Measurements from ENCODE around the gene VAV3.
"Not testable (repeated sequence)": the region's sequence is repeated elsewhere in the genome, so short reads cannot be mapped to it uniquely, and the experiment has no call there.

VAV3 gene

GRCh38 chr1:107965110-107965991 is at the start of gene VAV3:
TSS of gene VAV3 (minus strand) at chr1:107965180. CDS start at chr1:107964869, 311 bp downstream.
- Histone ChIP-seq H3K9ac (ENCODE audit: low read depth, low read length) (peak within 1 kb of the TSS; percentile 13), H3K4me3 (ENCODE audit: low read depth, low read length) (peak within 1 kb of the TSS; percentile 60), H3K4me1 (ENCODE audit: control insufficient read depth, insufficient read depth, low read length) (peaks cover 2% of the 10 kb centered on the region), H3K36me3 (ENCODE audit: control insufficient read depth, insufficient read depth, low read length) (no peaks in the 10 kb centered on the region), H3K27me3 (ENCODE audit: control insufficient read depth, insufficient read depth, low read length) (peaks cover 20% of the 10 kb centered on the region), H3K9me3 (ENCODE audit: control insufficient read depth, insufficient read depth, low read length) (no peaks in the 10 kb centered on the region)

GRCh38 chr1:108012553-108012952 is 47.6 kb upstream of the VAV3 start:
- H3K9me3 ChIP-seq (ENCODE audit: control insufficient read depth, insufficient read depth, low read length) = no peaks in the 10 kb centered on the region
- H3K36me3 ChIP-seq (ENCODE audit: control insufficient read depth, insufficient read depth, low read length) = no peaks in the 10 kb centered on the region
- H3K9ac ChIP-seq (ENCODE audit: low read depth, low read length) = no peak overlapping the region
- H3K27me3 ChIP-seq (ENCODE audit: control insufficient read depth, insufficient read depth, low read length) = no peaks in the 10 kb centered on the region
- H3K4me1 ChIP-seq (ENCODE audit: control insufficient read depth, insufficient read depth, low read length) = no peaks in the 10 kb centered on the region
- no peak overlapping the region for H3K4me3 ChIP-seq (ENCODE audit: low read depth, low read length)

GRCh38 chr1:108011295-108011694 is 46.3 kb upstream of the VAV3 start:
- no peaks in the 10 kb centered on the region for H3K36me3 ChIP-seq (ENCODE audit: control insufficient read depth, insufficient read depth, low read length)
- no peaks in the 10 kb centered on the region for H3K4me1 ChIP-seq (ENCODE audit: control insufficient read depth, insufficient read depth, low read length)
- no peak overlapping the region for H3K4me3 ChIP-seq (ENCODE audit: low read depth, low read length)
- H3K9ac ChIP-seq (ENCODE audit: low read depth, low read length) = no peak overlapping the region
- H3K27me3 ChIP-seq (ENCODE audit: control insufficient read depth, insufficient read depth, low read length) = no peaks in the 10 kb centered on the region
- H3K9me3 ChIP-seq (ENCODE audit: control insufficient read depth, insufficient read depth, low read length) = no peaks in the 10 kb centered on the region

GRCh38 chr1:108010581-108010980 is 45.6 kb upstream of the VAV3 start:
- H3K9ac ChIP-seq (ENCODE audit: low read depth, low read length) = no peak overlapping the region
- H3K4me3 ChIP-seq (ENCODE audit: low read depth, low read length) = no peak overlapping the region
- no peaks in the 10 kb centered on the region for H3K27me3 ChIP-seq (ENCODE audit: control insufficient read depth, insufficient read depth, low read length)
- no peaks in the 10 kb centered on the region for H3K4me1 ChIP-seq (ENCODE audit: control insufficient read depth, insufficient read depth, low read length)
- H3K36me3 ChIP-seq (ENCODE audit: control insufficient read depth, insufficient read depth, low read length) = no peaks in the 10 kb centered on the region
- no peaks in the 10 kb centered on the region for H3K9me3 ChIP-seq (ENCODE audit: control insufficient read depth, insufficient read depth, low read length)

DNA sequence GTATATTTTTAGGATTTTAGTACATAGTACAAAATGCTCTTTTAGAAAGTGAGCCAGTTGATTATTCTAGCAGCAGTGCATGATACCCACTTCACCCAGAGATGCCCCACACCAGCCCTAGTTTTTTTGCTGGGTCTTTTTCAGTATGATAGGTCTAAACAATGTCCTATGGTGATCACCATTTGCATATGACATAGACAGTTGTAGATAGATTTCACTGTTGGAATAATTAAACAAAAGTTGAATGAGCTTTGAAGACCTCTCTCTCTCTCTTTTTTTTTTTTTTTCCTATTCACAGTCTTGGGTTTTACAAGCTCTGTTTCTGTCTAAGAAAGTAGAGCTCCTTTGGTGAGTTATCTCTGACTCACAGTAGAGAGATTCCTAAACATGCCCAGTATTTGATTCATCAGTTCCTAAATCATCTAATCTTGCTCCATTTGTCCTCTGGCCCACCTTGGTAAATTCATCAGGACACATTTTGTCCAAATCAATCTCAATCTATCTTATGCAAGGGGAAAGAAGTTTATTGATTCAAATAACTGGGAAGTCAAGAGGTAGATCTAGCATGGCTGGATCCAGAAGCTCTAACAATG is 44.7 kb upstream of the VAV3 start:
- Histone ChIP-seq H3K4me1 (ENCODE audit: control insufficient read depth, insufficient read depth, low read length) (no peaks in the 10 kb centered on the region), H3K9ac (ENCODE audit: low read depth, low read length) (no peak overlapping the region), H3K4me3 (ENCODE audit: low read depth, low read length) (no peak overlapping the region), H3K27me3 (ENCODE audit: control insufficient read depth, insufficient read depth, low read length) (no peaks in the 10 kb centered on the region), H3K9me3 (ENCODE audit: control insufficient read depth, insufficient read depth, low read length) (no peaks in the 10 kb centered on the region), H3K36me3 (ENCODE audit: control insufficient read depth, insufficient read depth, low read length) (no peaks in the 10 kb centered on the region)

- Histone ChIP-seq H3K9ac (ENCODE audit: low read depth, low read length) (no peak overlapping the region), H3K9me3 (ENCODE audit: control insufficient read depth, insufficient read depth, low read length) (no peaks in the 10 kb centered on the region), H3K4me1 (ENCODE audit: control insufficient read depth, insufficient read depth, low read length) (no peaks in the 10 kb centered on the region), H3K27me3 (ENCODE audit: control insufficient read depth, insufficient read depth, low read length) (no peaks in the 10 kb centered on the region), H3K4me3 (ENCODE audit: low read depth, low read length) (no peak overlapping the region), H3K36me3 (ENCODE audit: control insufficient read depth, insufficient read depth, low read length) (no peaks in the 10 kb centered on the region)
These were observed 42.6 kb upstream of the VAV3 start for GRCh38 chr1:108007531-108007930.

DNA sequence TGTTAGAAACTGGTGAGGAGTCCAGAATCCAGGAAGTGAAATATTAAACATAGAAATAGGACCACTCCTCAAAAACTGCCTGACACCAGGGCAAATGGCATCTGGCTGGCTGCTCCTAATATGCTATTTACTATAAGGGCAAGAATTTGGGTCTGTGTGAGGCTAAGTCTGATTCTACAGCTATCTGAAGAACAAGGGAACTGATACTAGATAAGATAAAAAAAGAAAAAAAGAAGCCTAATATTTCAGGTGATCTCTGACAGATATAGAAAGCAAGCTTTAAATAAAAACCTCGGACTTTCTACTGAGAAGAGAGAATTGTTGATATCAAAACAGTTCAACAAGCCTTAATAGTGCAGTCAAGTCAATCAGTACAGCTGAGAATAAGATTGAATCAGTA is 42.1 kb upstream of the VAV3 start:
- no peaks in the 10 kb centered on the region for H3K9me3 ChIP-seq (ENCODE audit: control insufficient read depth, insufficient read depth, low read length)
- H3K36me3 ChIP-seq (ENCODE audit: control insufficient read depth, insufficient read depth, low read length) = no peaks in the 10 kb centered on the region
- no peak overlapping the region for H3K9ac ChIP-seq (ENCODE audit: low read depth, low read length)
- no peaks in the 10 kb centered on the region for H3K27me3 ChIP-seq (ENCODE audit: control insufficient read depth, insufficient read depth, low read length)
- H3K4me3 ChIP-seq (ENCODE audit: low read depth, low read length) = no peak overlapping the region
- no peaks in the 10 kb centered on the region for H3K4me1 ChIP-seq (ENCODE audit: control insufficient read depth, insufficient read depth, low read length)

DNA sequence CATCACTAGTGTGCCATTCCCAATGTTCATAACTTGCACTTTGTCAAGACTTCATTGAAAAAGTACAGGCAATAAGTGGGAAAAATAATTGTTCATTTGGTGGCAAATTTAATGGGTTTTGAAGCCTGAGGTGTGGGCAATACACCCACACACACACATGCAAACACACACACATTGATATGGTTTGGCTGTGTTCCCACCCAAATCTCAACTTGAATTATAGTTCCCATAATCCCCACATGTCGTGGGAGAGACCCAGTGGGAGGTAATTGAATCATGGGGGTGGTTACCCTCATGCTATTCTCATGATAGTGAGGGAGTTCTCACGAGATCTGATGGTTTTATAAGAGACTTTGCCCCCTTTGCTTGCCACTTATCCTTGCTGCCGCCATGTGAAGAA is 39.9 kb upstream of the VAV3 start:
- not testable (repeated sequence) for H3K4me3 ChIP-seq (ENCODE audit: low read depth, low read length); H3K4me1 ChIP-seq (ENCODE audit: control insufficient read depth, insufficient read depth, low read length); H3K9me3 ChIP-seq (ENCODE audit: control insufficient read depth, insufficient read depth, low read length); H3K36me3 ChIP-seq (ENCODE audit: control insufficient read depth, insufficient read depth, low read length); H3K9ac ChIP-seq (ENCODE audit: low read depth, low read length); H3K27me3 ChIP-seq (ENCODE audit: control insufficient read depth, insufficient read depth, low read length)

DNA sequence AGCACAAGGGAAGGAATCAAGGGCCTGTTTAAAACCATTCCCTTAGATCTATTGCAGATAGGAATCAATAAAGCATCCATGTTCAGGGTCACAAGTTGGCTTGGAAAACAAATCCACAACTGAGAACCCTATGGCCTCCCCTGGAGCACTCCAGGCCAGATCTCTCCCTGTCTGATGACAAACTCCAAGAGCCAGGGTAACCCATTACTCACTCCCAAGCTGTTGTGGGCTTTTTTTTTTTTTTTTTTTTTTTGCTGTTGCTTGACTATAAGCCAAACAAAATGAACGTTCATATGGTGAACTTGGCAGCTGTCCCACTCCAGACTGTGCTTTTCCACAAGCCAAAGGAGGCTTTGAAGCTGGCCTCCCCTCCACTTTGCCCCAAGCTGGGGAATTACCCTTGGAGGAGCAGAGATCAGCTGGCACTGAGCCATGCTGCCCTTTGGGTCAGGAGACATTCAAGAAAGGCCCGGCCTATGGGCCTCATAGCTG is 35.7 kb upstream of the VAV3 start:
- no peaks in the 10 kb centered on the region for H3K27me3 ChIP-seq (ENCODE audit: control insufficient read depth, insufficient read depth, low read length)
- peaks cover 3% of the 10 kb centered on the region for H3K4me1 ChIP-seq (ENCODE audit: control insufficient read depth, insufficient read depth, low read length)
- no peak overlapping the region for H3K4me3 ChIP-seq (ENCODE audit: low read depth, low read length)
- no peak overlapping the region for H3K9ac ChIP-seq (ENCODE audit: low read depth, low read length)
- no peaks in the 10 kb centered on the region for H3K9me3 ChIP-seq (ENCODE audit: control insufficient read depth, insufficient read depth, low read length)
- no peaks in the 10 kb centered on the region for H3K36me3 ChIP-seq (ENCODE audit: control insufficient read depth, insufficient read depth, low read length)

DNA sequence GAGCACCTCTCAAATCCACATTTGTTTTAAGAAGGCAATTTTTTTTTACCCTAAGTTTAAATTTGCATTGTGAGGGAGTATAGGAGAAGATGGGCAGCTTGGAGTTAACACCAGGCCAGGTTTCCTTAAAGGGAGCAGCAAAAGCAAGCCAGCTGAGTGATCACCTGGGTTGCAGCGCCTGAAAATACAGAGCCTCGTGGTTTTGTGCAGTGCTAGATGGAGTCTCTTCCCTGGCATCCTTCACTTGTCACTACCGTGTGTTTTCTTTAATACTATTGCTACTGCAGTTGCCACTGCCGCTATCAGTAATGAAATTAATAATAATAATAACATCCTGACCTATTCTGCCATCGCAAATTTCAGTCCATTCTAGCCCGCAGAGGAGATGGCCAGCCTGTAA is 35.2 kb upstream of the VAV3 start:
- Histone ChIP-seq H3K4me3 (ENCODE audit: low read depth, low read length) (no peak overlapping the region), H3K9ac (ENCODE audit: low read depth, low read length) (no peak overlapping the region), H3K27me3 (ENCODE audit: control insufficient read depth, insufficient read depth, low read length) (no peaks in the 10 kb centered on the region), H3K9me3 (ENCODE audit: control insufficient read depth, insufficient read depth, low read length) (no peaks in the 10 kb centered on the region), H3K4me1 (ENCODE audit: control insufficient read depth, insufficient read depth, low read length) (peaks cover 3% of the 10 kb centered on the region), H3K36me3 (ENCODE audit: control insufficient read depth, insufficient read depth, low read length) (no peaks in the 10 kb centered on the region)

GRCh38 chr1:107997866-107998265 is 32.9 kb upstream of the VAV3 start:
- no peaks in the 10 kb centered on the region for H3K27me3 ChIP-seq (ENCODE audit: control insufficient read depth, insufficient read depth, low read length)
- no peak overlapping the region for H3K9ac ChIP-seq (ENCODE audit: low read depth, low read length)
- no peaks in the 10 kb centered on the region for H3K9me3 ChIP-seq (ENCODE audit: control insufficient read depth, insufficient read depth, low read length)
- H3K4me1 ChIP-seq (ENCODE audit: control insufficient read depth, insufficient read depth, low read length) = peaks cover 3% of the 10 kb centered on the region
- H3K36me3 ChIP-seq (ENCODE audit: control insufficient read depth, insufficient read depth, low read length) = no peaks in the 10 kb centered on the region
- no peak overlapping the region for H3K4me3 ChIP-seq (ENCODE audit: low read depth, low read length)

- Histone ChIP-seq H3K4me1 (ENCODE audit: control insufficient read depth, insufficient read depth, low read length) (no peaks in the 10 kb centered on the region), H3K9me3 (ENCODE audit: control insufficient read depth, insufficient read depth, low read length) (no peaks in the 10 kb centered on the region), H3K9ac (ENCODE audit: low read depth, low read length) (no peak overlapping the region), H3K4me3 (ENCODE audit: low read depth, low read length) (no peak overlapping the region), H3K36me3 (ENCODE audit: control insufficient read depth, insufficient read depth, low read length) (no peaks in the 10 kb centered on the region), H3K27me3 (ENCODE audit: control insufficient read depth, insufficient read depth, low read length) (no peaks in the 10 kb centered on the region)
These were observed 28.9 kb upstream of the VAV3 start for GRCh38 chr1:107993920-107994319.
